GM23338 (cell line): ENCODE data around the gene ARSB.

Source experiments
- CREB1 ChIP-seq: fragments of 250-450 bp; sonication (Bioruptor Pico); IDR thresholded peaks from 2 replicates; pipeline ENCODE4 v1.5.0; 2020; ENCODE audit warnings: low read depth, mild to moderate bottlenecking, moderate library complexity
- EZH2 ChIP-seq: fragments of 200-600 bp; sonication (generic); IDR thresholded peaks from one replicate; pipeline ENCODE4 v1.8.0; 2017; ENCODE audit warnings: antibody characterized with exemption, mild to moderate bottlenecking, low read depth; ENCODE audit not compliant: unreplicated experiment
- EZH2phosphoT487 ChIP-seq: fragments of 200-600 bp; sonication (generic); IDR thresholded peaks from one replicate; pipeline ENCODE4 v1.8.1; 2018; ENCODE audit warnings: antibody characterized with exemption; ENCODE audit not compliant: unreplicated experiment
- JUNB ChIP-seq: IDR thresholded peaks from one replicate; pipeline ENCODE4 v1.6.1; 2016; ENCODE audit warnings: antibody characterized with exemption; ENCODE audit not compliant: unreplicated experiment
- NANOG ChIP-seq: IDR thresholded peaks from 2 replicates; pipeline ENCODE4 v1.6.1; 2016; ENCODE audit warnings: antibody characterized with exemption, borderline replicate concordance
- POLR2AphosphoS5 ChIP-seq: IDR thresholded peaks from 2 replicates; pipeline ENCODE4 v1.6.1; 2016; ENCODE audit warnings: antibody characterized with exemption, low read depth
- TF ChIP-seq, protein P1 (sequence below), 2 experiments: fragments of 200-600 bp in 1 of 2; sonication (generic) in 1 of 2; conservative IDR thresholded peaks; 2 replicates each; pipeline versions ENCODE4 v1.5.1 to v1.6.1; 2016 to 2017; ENCODE audit warnings: antibody characterized with exemption in 2 of 2, low read depth in 2 of 2, mild to moderate bottlenecking in 2 of 2, moderate library complexity in 1 of 2
- TF ChIP-seq, protein P2 (sequence below): IDR thresholded peaks from one replicate; pipeline ENCODE4 v1.6.1; 2018; ENCODE audit warnings: antibody characterized with exemption; ENCODE audit not compliant: unreplicated experiment
- TF ChIP-seq, protein P3 (sequence below): IDR thresholded peaks from 2 replicates; pipeline ENCODE4 v1.6.1; 2016; ENCODE audit warnings: antibody characterized with exemption
- TF ChIP-seq, protein P4 (sequence below): fragments of 250-450 bp; sonication (Bioruptor Pico); IDR thresholded peaks from 2 replicates; pipeline ENCODE4 v1.5.0; 2020; ENCODE audit warnings: mild to moderate bottlenecking, moderate library complexity

- TF ChIP-seq, protein P1, sequence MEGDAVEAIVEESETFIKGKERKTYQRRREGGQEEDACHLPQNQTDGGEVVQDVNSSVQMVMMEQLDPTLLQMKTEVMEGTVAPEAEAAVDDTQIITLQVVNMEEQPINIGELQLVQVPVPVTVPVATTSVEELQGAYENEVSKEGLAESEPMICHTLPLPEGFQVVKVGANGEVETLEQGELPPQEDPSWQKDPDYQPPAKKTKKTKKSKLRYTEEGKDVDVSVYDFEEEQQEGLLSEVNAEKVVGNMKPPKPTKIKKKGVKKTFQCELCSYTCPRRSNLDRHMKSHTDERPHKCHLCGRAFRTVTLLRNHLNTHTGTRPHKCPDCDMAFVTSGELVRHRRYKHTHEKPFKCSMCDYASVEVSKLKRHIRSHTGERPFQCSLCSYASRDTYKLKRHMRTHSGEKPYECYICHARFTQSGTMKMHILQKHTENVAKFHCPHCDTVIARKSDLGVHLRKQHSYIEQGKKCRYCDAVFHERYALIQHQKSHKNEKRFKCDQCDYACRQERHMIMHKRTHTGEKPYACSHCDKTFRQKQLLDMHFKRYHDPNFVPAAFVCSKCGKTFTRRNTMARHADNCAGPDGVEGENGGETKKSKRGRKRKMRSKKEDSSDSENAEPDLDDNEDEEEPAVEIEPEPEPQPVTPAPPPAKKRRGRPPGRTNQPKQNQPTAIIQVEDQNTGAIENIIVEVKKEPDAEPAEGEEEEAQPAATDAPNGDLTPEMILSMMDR (conservative IDR thresholded peaks at IDR 0.05; ENCODE audit: low read depth in 2 of 2): no peak
- TF ChIP-seq EZH2 (no peak), POLR2AphosphoS5 (no peak), EZH2phosphoT487 (no peak), JUNB (no peak), CREB1 (CRISPR knock-in tag) (no peak), NANOG (no peak)
- TF ChIP-seq, protein P2, sequence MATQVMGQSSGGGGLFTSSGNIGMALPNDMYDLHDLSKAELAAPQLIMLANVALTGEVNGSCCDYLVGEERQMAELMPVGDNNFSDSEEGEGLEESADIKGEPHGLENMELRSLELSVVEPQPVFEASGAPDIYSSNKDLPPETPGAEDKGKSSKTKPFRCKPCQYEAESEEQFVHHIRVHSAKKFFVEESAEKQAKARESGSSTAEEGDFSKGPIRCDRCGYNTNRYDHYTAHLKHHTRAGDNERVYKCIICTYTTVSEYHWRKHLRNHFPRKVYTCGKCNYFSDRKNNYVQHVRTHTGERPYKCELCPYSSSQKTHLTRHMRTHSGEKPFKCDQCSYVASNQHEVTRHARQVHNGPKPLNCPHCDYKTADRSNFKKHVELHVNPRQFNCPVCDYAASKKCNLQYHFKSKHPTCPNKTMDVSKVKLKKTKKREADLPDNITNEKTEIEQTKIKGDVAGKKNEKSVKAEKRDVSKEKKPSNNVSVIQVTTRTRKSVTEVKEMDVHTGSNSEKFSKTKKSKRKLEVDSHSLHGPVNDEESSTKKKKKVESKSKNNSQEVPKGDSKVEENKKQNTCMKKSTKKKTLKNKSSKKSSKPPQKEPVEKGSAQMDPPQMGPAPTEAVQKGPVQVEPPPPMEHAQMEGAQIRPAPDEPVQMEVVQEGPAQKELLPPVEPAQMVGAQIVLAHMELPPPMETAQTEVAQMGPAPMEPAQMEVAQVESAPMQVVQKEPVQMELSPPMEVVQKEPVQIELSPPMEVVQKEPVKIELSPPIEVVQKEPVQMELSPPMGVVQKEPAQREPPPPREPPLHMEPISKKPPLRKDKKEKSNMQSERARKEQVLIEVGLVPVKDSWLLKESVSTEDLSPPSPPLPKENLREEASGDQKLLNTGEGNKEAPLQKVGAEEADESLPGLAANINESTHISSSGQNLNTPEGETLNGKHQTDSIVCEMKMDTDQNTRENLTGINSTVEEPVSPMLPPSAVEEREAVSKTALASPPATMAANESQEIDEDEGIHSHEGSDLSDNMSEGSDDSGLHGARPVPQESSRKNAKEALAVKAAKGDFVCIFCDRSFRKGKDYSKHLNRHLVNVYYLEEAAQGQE: no peak
- TF ChIP-seq, protein P3, sequence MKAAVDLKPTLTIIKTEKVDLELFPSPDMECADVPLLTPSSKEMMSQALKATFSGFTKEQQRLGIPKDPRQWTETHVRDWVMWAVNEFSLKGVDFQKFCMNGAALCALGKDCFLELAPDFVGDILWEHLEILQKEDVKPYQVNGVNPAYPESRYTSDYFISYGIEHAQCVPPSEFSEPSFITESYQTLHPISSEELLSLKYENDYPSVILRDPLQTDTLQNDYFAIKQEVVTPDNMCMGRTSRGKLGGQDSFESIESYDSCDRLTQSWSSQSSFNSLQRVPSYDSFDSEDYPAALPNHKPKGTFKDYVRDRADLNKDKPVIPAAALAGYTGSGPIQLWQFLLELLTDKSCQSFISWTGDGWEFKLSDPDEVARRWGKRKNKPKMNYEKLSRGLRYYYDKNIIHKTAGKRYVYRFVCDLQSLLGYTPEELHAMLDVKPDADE: no peak
- TF ChIP-seq, protein P4, sequence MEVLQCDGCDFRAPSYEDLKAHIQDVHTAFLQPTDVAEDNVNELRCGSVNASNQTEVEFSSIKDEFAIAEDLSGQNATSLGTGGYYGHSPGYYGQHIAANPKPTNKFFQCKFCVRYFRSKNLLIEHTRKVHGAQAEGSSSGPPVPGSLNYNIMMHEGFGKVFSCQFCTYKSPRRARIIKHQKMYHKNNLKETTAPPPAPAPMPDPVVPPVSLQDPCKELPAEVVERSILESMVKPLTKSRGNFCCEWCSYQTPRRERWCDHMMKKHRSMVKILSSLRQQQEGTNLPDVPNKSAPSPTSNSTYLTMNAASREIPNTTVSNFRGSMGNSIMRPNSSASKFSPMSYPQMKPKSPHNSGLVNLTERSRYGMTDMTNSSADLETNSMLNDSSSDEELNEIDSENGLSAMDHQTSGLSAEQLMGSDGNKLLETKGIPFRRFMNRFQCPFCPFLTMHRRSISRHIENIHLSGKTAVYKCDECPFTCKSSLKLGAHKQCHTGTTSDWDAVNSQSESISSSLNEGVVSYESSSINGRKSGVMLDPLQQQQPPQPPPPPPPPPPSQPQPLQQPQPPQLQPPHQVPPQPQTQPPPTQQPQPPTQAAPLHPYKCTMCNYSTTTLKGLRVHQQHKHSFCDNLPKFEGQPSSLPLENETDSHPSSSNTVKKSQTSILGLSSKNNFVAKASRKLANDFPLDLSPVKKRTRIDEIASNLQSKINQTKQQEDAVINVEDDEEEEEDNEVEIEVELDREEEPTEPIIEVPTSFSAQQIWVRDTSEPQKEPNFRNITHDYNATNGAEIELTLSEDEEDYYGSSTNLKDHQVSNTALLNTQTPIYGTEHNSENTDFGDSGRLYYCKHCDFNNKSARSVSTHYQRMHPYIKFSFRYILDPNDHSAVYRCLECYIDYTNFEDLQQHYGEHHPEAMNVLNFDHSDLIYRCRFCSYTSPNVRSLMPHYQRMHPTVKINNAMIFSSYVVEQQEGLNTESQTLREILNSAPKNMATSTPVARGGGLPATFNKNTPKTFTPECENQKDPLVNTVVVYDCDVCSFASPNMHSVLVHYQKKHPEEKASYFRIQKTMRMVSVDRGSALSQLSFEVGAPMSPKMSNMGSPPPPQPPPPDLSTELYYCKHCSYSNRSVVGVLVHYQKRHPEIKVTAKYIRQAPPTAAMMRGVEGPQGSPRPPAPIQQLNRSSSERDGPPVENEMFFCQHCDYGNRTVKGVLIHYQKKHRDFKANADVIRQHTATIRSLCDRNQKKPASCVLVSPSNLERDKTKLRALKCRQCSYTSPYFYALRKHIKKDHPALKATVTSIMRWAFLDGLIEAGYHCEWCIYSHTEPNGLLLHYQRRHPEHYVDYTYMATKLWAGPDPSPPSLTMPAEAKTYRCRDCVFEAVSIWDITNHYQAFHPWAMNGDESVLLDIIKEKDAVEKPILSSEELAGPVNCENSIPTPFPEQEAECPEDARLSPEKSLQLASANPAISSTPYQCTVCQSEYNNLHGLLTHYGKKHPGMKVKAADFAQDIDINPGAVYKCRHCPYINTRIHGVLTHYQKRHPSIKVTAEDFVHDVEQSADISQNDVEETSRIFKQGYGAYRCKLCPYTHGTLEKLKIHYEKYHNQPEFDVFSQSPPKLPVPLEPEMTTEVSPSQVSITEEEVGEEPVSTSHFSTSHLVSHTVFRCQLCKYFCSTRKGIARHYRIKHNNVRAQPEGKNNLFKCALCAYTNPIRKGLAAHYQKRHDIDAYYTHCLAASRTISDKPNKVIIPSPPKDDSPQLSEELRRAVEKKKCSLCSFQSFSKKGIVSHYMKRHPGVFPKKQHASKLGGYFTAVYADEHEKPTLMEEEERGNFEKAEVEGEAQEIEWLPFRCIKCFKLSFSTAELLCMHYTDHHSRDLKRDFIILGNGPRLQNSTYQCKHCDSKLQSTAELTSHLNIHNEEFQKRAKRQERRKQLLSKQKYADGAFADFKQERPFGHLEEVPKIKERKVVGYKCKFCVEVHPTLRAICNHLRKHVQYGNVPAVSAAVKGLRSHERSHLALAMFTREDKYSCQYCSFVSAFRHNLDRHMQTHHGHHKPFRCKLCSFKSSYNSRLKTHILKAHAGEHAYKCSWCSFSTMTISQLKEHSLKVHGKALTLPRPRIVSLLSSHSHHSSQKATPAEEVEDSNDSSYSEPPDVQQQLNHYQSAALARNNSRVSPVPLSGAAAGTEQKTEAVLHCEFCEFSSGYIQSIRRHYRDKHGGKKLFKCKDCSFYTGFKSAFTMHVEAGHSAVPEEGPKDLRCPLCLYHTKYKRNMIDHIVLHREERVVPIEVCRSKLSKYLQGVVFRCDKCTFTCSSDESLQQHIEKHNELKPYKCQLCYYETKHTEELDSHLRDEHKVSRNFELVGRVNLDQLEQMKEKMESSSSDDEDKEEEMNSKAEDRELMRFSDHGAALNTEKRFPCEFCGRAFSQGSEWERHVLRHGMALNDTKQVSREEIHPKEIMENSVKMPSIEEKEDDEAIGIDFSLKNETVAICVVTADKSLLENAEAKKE: no peak
These were observed 26.2 kb upstream of the ARSB start for GRCh38 chr5:79011219-79011836.
